ENCODE results near the gene PNPO.

DNA sequence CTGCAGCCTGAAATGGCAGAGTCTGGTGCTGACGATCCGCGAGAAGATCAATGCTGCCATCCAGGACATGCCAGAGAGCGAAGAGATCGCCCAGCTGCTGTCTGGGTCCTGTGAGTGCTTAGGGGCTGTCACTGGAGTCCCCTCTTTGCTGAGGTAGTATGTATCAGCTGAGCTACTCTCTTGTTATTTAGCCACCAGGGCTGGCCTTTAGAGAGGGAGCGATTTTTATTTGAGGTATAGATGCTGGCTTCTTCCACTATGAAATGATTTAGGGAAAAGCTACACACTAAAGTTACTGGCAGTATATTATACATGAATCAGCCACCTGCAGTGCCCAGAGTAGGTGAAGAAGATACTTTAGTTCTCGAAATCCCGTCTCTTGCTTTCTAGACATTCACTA is 32.2 kb downstream of the PNPO start:
- TF ChIP-seq, protein P1, sequence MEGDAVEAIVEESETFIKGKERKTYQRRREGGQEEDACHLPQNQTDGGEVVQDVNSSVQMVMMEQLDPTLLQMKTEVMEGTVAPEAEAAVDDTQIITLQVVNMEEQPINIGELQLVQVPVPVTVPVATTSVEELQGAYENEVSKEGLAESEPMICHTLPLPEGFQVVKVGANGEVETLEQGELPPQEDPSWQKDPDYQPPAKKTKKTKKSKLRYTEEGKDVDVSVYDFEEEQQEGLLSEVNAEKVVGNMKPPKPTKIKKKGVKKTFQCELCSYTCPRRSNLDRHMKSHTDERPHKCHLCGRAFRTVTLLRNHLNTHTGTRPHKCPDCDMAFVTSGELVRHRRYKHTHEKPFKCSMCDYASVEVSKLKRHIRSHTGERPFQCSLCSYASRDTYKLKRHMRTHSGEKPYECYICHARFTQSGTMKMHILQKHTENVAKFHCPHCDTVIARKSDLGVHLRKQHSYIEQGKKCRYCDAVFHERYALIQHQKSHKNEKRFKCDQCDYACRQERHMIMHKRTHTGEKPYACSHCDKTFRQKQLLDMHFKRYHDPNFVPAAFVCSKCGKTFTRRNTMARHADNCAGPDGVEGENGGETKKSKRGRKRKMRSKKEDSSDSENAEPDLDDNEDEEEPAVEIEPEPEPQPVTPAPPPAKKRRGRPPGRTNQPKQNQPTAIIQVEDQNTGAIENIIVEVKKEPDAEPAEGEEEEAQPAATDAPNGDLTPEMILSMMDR (IDR thresholded peaks at IDR 0.05; ENCODE audit: insufficient read depth, low read length, poor library complexity, severe bottlenecking): no peak
- no peak for TF ChIP-seq EZH2phosphoT487 (conservative IDR thresholded peaks at IDR 0.05; ENCODE audit: low read length)

Measured in SU-DHL-6 (cell line).